HAP-1 (cell line): ENCODE measurements around the gene XDH.

Experiments
- DNase-seq, 2 experiments: peaks; one replicate each; pipeline ENCODE4 v3.0.0-alpha.2; 2016 to 2020; ENCODE audit warnings: low spot score in 2 of 2
- H3K27me3 ChIP-seq: fragments of 250-450 bp; sonication (Bioruptor Pico); 2 replicates; pipeline ENCODE4 v1.5.1; 2020; ENCODE audit warnings: low read depth, mild to moderate bottlenecking, moderate library complexity
- H3K36me3 ChIP-seq: fragments of 250-450 bp; sonication (Bioruptor Pico); replicated peaks from 2 replicates; pipeline ENCODE4 v1.5.1; 2020; ENCODE audit warnings: mild to moderate bottlenecking
- H3K4me1 ChIP-seq: fragments of 250-450 bp; sonication (Bioruptor Pico); 2 replicates; pipeline ENCODE4 v1.5.1; 2020; ENCODE audit warnings: mild to moderate bottlenecking
- H3K4me3 ChIP-seq: fragments of 250-450 bp; sonication (Bioruptor Pico); 2 replicates; pipeline ENCODE4 v1.5.1; 2020; ENCODE audit warnings: mild to moderate bottlenecking, moderate library complexity
- H3K9me3 ChIP-seq: fragments of 250-450 bp; sonication (Bioruptor Pico); 2 replicates; pipeline ENCODE4 v1.5.1; 2020; ENCODE audit warnings: mild to moderate bottlenecking, moderate library complexity
- in situ Hi-C: fragments of 300-500 bp; cut with MboI; formaldehyde crosslinking; loops from 3 replicates; pipeline ENCODE4 v1.14.3; 2020; ENCODE audit warnings: low sequenced_read_pairs, inconsistent platforms, mixed read lengths

Gene XDH

GRCh38 chr2:31344447-31344846 lies 70.1 kb downstream of the XDH start:
- no peak for DNase-seq
- Histone ChIP-seq H3K9me3 (no peaks in the 10 kb centered on the region), H3K27me3 (no peaks in the 10 kb centered on the region), H3K36me3 (no peaks in the 10 kb centered on the region), H3K4me1 (no peaks in the 10 kb centered on the region), H3K4me3 (no peak overlapping the region)
- in situ Hi-C loops = loop anchor here (25.0 kb wide), 1 partner anchor 1182 kb away; no protein-coding TSS in a partner anchor

- Histone ChIP-seq H3K4me3 (no peak overlapping the region), H3K4me1 (no peaks in the 10 kb centered on the region), H3K9me3 (no peaks in the 10 kb centered on the region), H3K36me3 (no peaks in the 10 kb centered on the region), H3K27me3 (no peaks in the 10 kb centered on the region)
- no peak for DNase-seq
- in situ Hi-C loops = loop anchor here (25.0 kb wide), 1 partner anchor 1179 kb away; no protein-coding TSS in a partner anchor
Observed at GRCh38 chr2:31341351-31341750, 73.2 kb downstream of the XDH start.

- Histone ChIP-seq H3K27me3 (no peaks in the 10 kb centered on the region; the same call in 1 of the 2 replicates), H3K4me3 (no peak overlapping the region), H3K36me3 (no peaks in the 10 kb centered on the region), H3K9me3 (no peaks in the 10 kb centered on the region), H3K4me1 (no peaks in the 10 kb centered on the region)
- DNase-seq = no peak
- in situ Hi-C loops = loop anchor here (5.0 to 25.0 kb wide), 2 partner anchors 622 to 1177 kb away; no protein-coding TSS in a partner anchor
Observed at GRCh38 chr2:31339696-31340095, 74.8 kb downstream of the XDH start.

- H3K27me3 ChIP-seq = no peaks in the 10 kb centered on the region; the same call in 1 of the 2 replicates
- H3K4me1 ChIP-seq = no peaks in the 10 kb centered on the region
- no peaks in the 10 kb centered on the region for H3K36me3 ChIP-seq
- in situ Hi-C loops = loop anchor here (5.0 to 25.0 kb wide), 2 partner anchors 621 to 1176 kb away; no protein-coding TSS in a partner anchor
- H3K9me3 ChIP-seq = no peaks in the 10 kb centered on the region
- no peak overlapping the region for H3K4me3 ChIP-seq
- DNase-seq = no peak
Observed at GRCh38 chr2:31337860-31338259, 76.7 kb downstream of the XDH start.

GRCh38 chr2:31337197-31337596 lies 77.3 kb downstream of the XDH start:
- Histone ChIP-seq H3K27me3 (no peaks in the 10 kb centered on the region; the same call in 1 of the 2 replicates), H3K4me1 (no peaks in the 10 kb centered on the region), H3K36me3 (no peaks in the 10 kb centered on the region), H3K4me3 (no peak overlapping the region), H3K9me3 (no peaks in the 10 kb centered on the region)
- DNase-seq = no peak
- in situ Hi-C loops = loop anchor here (5.0 to 25.0 kb wide), 2 partner anchors 620 to 1175 kb away; no protein-coding TSS in a partner anchor

- H3K4me1 ChIP-seq = no peaks in the 10 kb centered on the region
- H3K27me3 ChIP-seq = no peaks in the 10 kb centered on the region; the same call in 1 of the 2 replicates
- in situ Hi-C loops = loop anchor here (5.0 to 25.0 kb wide), 2 partner anchors 619 to 1174 kb away; no protein-coding TSS in a partner anchor
- no peaks in the 10 kb centered on the region for H3K9me3 ChIP-seq
- no peaks in the 10 kb centered on the region for H3K36me3 ChIP-seq
- DNase-seq = no peak
- H3K4me3 ChIP-seq = no peak overlapping the region
Observed at GRCh38 chr2:31335921-31336585, 78.5 kb downstream of the XDH start.

GRCh38 chr2:31334311-31335026 lies 80.1 kb downstream of the XDH start:
- DNase-seq = no peak
- H3K36me3 ChIP-seq = no peaks in the 10 kb centered on the region
- H3K9me3 ChIP-seq = no peaks in the 10 kb centered on the region
- in situ Hi-C loops = loop anchor here (5.0 to 25.0 kb wide), 2 partner anchors 617 to 1172 kb away; no protein-coding TSS in a partner anchor
- H3K4me3 ChIP-seq = no peak overlapping the region
- H3K4me1 ChIP-seq = no peaks in the 10 kb centered on the region
- no peaks in the 10 kb centered on the region; the same call in 1 of the 2 replicates for H3K27me3 ChIP-seq

- no peaks in the 10 kb centered on the region for H3K4me1 ChIP-seq
- no peaks in the 10 kb centered on the region for H3K9me3 ChIP-seq
- no peak overlapping the region for H3K4me3 ChIP-seq
- DNase-seq = peak; percentile 36 to 80
- no peaks in the 10 kb centered on the region for H3K36me3 ChIP-seq
- no peaks in the 10 kb centered on the region; the same call in 1 of the 2 replicates for H3K27me3 ChIP-seq
- in situ Hi-C loops = loop anchor here (25.0 kb wide), 1 partner anchor 1171 kb away; no protein-coding TSS in a partner anchor
Observed at GRCh38 chr2:31333527-31334183, 80.9 kb downstream of the XDH start.

- in situ Hi-C loops = loop anchor here (25.0 kb wide), 1 partner anchor 1171 kb away; no protein-coding TSS in a partner anchor
- Histone ChIP-seq H3K4me3 (no peak overlapping the region), H3K36me3 (no peaks in the 10 kb centered on the region), H3K9me3 (no peaks in the 10 kb centered on the region), H3K4me1 (no peaks in the 10 kb centered on the region), H3K27me3 (no peaks in the 10 kb centered on the region; the same call in 1 of the 2 replicates)
- no peak for DNase-seq
Observed at GRCh38 chr2:31333046-31333445, 81.5 kb downstream of the XDH start.

GRCh38 chr2:31332521-31332920 lies 82.0 kb downstream of the XDH start:
- DNase-seq = no peak
- no peaks in the 10 kb centered on the region for H3K9me3 ChIP-seq
- no peaks in the 10 kb centered on the region; the same call in 1 of the 2 replicates for H3K27me3 ChIP-seq
- H3K4me3 ChIP-seq = no peak overlapping the region
- in situ Hi-C loops = loop anchor here (25.0 kb wide), 1 partner anchor 1170 kb away; no protein-coding TSS in a partner anchor
- H3K36me3 ChIP-seq = no peaks in the 10 kb centered on the region
- no peaks in the 10 kb centered on the region for H3K4me1 ChIP-seq

- in situ Hi-C loops = loop anchor here (25.0 kb wide), 1 partner anchor 1169 kb away; no protein-coding TSS in a partner anchor
- Histone ChIP-seq H3K36me3 (no peaks in the 10 kb centered on the region), H3K4me3 (no peak overlapping the region), H3K9me3 (no peaks in the 10 kb centered on the region), H3K4me1 (no peaks in the 10 kb centered on the region), H3K27me3 (no peaks in the 10 kb centered on the region; the same call in 1 of the 2 replicates)
- no peak for DNase-seq
Observed at GRCh38 chr2:31331156-31331555, 83.4 kb downstream of the XDH start.

- no peak overlapping the region for H3K4me3 ChIP-seq
Observed at GRCh38 chr2:31329081-31329625, 85.4 kb downstream of the XDH start.

GRCh38 chr2:31328026-31328425 lies 86.5 kb downstream of the XDH start:
- Histone ChIP-seq H3K27me3 (peaks cover 2% of the 10 kb centered on the region; the same call in 1 of the 2 replicates), H3K36me3 (no peaks in the 10 kb centered on the region), H3K4me3 (no peak overlapping the region), H3K4me1 (no peaks in the 10 kb centered on the region), H3K9me3 (no peaks in the 10 kb centered on the region)
- no peak for DNase-seq
- in situ Hi-C loops = loop anchor here (25.0 kb wide), 1 partner anchor 1166 kb away; no protein-coding TSS in a partner anchor

More at GRCh38 chr2:31329081-31329625, 85.4 kb downstream of the XDH start:
- H3K9me3 ChIP-seq = no peaks in the 10 kb centered on the region
- no peaks in the 10 kb centered on the region for H3K4me1 ChIP-seq
- H3K27me3 ChIP-seq = peaks cover 2% of the 10 kb centered on the region; the same call in 1 of the 2 replicates
- no peaks in the 10 kb centered on the region for H3K36me3 ChIP-seq
- in situ Hi-C loops = loop anchor here (25.0 kb wide), 1 partner anchor 1167 kb away; no protein-coding TSS in a partner anchor
- no peak for DNase-seq
